Smooth muscle cell of the brain vasculature (primary cell): Measurements from ENCODE around the gene PLXND1.
"Not testable (repeated sequence)": the region's sequence is repeated elsewhere in the genome, so short reads cannot be mapped to it uniquely, and the experiment has no call there.

Experiments
- DNase-seq: peaks from one replicate; pipeline ENCODE4 v3.0.0-alpha.2; 2012; ENCODE audit warnings: low read depth, low spot score

PLXND1 gene

DNA sequence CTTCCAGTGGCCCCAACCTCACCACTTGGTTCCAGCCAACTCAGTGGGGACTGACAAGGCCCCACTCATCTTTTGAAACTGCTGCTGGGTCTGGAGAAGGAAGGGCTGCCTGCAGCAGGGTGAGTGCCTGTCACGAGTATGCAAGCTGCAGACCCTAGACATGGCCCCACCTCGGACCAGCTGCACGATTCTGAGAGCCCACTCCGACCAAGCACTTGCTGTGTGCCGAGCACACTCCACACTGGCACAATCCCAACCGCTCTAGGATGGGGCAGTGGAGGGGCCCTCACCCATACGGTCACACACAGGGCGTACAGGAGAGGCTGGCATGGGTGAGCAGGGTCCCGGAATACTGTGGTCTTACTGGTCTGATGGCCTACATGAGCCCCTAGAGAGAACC, 8.0 kb upstream of the PLXND1 start:
- no peak for DNase-seq

- no peak for DNase-seq
These were observed 6.9 kb upstream of the PLXND1 start for GRCh38 chr3:129613367-129613740.

- no peak for DNase-seq
These were observed 6.3 kb upstream of the PLXND1 start for GRCh38 chr3:129612534-129613366.

DNA sequence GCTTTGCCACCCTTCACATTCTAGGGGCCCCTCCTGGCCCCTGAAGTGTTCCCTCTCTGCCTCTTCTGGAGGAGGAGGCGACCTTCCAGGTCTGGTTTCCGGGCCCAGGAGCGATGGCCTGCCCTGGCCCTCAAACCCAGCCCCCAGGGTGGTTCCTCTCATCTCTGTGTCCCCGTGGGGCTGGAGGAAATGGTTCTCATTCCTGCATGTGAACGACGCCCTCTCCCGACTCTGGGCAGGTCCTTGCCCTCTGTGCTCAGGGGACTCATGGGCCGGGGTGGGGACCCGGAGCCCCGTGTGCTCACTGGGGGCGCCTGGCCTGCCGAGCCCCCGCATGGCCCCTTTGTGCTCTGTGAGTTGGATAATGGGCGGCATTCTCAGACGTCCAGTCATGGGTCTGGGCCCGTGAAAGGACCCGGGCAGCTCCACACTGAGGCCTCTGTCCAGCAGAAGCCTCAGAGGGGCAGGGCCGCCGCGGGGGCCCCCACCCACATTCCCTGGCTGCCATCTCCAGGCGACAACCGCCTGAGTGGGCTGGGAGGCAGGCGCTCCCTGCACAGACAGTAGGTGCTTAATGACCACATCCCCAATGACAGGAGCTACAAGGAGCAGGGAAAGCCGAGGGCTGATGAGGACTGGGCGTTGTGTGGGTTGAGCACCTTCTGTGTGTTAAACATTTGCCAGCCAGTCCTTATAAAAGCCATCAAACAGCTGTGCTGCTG, 5.5 kb upstream of the PLXND1 start:
- DNase-seq, result no peak

DNA sequence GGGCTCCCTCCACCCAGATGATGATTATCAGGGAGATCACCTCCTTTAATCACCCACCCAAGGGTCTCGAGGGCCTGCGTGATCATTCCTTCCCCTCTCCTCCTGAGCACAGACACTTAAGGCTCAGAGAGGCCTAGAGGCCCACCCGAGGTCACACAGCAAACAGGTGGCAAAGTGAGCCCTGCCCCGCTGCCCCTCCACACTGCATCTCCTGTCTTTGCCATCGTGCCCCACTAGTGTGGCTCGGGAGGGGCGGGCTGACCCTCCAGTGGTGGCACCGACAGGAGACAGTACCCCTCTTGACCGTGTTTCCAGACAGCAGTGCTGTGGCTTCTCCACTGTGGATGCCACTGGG, 4.9 kb upstream of the PLXND1 start:
- DNase-seq, result no peak

DNA sequence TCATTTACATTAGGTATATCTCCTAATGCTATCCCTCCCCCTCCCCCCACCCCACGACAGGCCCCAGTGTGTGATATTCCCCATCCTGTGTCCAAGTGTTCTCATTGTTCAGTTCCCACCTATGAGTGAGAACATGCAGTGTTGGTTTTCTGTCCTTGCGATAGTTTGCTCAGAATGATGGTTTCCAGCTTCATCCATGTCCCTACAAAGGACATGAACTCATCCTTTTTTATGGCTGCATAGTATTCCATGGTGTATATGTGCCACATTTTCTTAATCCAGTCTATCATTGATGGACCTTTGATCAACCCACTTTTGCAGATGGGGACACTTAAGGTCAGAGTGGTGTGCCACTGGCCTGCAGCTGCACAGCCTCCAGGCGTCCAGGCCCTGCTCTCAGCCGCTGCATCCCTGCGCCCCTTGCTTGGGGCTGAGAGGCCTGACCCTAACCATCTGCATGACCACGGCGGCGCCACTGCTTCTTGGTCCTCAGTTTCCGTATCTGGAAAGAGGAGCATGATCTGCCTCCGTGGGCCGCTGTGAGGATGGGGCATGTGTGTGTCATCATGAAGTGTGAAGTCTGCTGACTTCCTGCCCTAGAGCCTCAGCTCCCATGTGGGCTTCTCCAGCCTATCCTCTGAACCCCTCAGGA, 4.4 kb upstream of the PLXND1 start:
- not testable (repeated sequence) for DNase-seq

- DNase-seq, result no peak
These were observed 3.8 kb upstream of the PLXND1 start for GRCh38 chr3:129610276-129610675.

GRCh38 chr3:129609591-129610182, 3.2 kb upstream of the PLXND1 start:
- no peak for DNase-seq

DNA sequence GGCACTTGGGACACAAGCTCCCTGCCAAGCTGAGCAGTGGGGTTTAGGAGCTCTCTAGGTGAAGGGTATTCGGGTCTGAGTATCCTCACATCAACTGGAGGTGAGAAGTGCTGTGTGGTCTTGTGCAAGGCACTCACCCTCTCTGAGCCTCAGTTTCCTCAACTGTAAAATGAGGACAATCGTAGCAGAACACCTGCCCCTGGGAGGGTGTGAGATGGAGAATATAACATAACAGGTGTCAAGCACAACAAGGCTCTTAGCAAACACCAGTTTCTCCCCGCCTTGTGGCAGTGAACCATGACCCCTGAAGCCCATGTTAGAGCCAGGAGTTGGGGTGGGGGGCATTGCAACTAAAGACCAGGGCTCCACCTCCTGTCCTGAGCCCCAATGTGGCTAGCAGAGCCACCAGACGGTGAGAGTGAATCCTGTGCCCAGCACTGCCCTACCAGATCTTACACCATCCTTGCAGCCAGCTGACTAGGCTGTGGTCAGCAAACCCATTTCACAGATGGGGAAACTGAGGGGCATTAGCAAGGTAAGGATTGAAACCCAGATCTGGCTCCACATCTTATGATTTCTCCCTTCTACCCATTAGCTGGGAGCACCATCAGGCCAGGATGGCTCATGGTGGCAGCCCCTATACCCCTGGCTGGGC, 2.6 kb upstream of the PLXND1 start:
- DNase-seq, result no peak

GRCh38 chr3:129608087-129608935, 1.8 kb upstream of the PLXND1 start:
- DNase-seq, result no peak

DNA sequence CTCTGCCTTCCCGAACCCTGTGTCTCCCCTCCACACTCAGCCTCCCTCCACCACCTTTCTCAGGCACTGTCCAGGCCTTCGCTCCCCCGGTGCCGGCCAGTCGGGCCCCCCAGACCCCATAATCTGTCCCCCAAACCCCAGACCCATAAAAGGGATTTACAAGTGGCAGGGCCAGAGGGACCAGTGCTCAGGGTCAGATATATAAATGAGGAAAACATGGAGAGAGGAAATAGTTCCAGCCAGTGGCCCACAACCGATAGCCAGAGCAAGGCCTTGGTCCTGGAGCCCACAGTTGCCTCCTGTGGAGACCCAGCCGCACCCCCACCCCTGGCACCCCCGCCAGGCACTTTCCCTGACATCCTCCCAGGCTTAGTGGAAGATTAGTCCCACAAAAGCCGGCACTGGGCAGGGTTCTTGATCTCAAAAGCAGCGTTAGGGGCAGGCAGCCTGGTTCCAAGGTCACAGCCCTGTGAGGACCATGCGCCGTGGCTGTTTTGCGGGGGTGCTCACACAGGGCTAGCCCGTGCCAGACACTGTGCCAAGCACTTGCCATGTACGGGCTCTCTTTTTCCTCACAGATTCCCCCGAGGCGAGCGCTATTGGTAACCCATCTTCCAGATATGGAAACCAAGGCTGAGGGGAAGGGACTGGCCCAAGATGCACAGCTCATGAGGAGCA, 1.1 kb upstream of the PLXND1 start:
- DNase-seq, result no peak

- no peak for DNase-seq
These were observed 397 bp downstream of the PLXND1 start for GRCh38 chr3:129605922-129606635.

DNA sequence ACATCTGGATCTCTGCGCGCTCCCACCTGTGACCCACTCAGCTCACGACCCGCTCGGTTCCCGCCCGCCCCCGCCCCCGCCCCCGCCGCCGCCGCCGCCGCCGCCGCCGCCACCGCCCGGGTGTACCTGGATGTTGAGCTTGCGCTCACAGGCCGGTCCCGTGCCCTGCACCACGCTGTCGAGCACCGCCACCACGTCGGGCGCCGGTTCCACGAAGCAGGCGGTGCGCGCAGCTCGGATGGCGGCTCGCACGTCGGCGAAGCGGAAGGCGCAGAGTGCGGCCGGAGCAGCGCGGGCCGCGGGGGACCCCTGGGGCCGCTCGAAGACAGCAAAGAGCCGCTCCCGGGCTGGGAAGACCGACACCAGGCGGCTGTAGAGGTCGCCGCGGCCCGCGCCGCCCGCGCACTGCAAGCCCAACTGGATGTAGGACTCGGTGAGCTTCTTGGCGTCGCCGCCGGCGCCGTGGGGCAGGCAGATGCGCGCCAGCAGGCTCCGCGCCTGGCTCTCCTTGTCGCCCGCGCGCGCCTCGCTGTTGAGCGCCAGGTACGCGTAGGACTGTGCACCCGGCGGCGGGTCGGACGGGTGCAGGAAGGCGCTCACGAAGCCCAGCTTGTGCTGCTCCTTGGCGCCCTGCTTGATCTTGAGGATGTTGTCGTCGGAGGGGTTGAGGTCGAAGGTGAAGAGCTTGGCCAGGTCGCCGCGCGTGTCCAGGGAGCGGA, 1.1 kb downstream of the PLXND1 start:
- no peak for DNase-seq

DNA sequence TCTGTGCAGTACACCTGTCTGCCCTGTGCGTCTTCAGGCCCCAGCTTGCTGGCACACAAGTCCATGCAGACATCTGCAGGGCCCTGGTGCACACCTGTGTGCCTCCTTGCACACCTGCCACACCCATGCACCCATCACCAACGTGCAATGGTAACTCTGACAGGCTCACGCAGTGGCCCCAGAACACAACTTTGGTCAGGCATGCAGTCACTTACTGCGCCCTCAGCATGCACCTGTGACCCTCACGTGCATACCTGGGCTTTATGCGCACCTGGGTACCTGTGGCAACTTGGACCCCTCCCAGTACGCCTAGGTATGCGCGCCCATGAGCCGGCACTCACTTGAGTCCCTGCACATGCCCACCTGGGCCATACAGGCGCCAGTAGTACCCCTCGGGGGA, 1.7 kb downstream of the PLXND1 start:
- DNase-seq, result no peak

GRCh38 chr3:129603991-129604749, 2.3 kb downstream of the PLXND1 start:
- no peak for DNase-seq

- no peak for DNase-seq
These were observed 2.9 kb downstream of the PLXND1 start for GRCh38 chr3:129603561-129603942.

GRCh38 chr3:129602730-129603560, 3.5 kb downstream of the PLXND1 start:
- peak; percentile 86 for DNase-seq
